ENCODE measurements around the gene CETN3. TPM values are rescaled to one million over a fixed set of nuclear protein-coding genes. Genes with fewer than 3 reads are reported as not detected.

Gene CETN3
- total and polyA plus RNA-seq, 9 of the 15 experiments (the other 6 are each of a cell fraction or from before 2014, with no cell fraction given), result 43.3 to 113 (median 82.4) TPM

- TF ChIP-seq NR2C1 (IDR thresholded peaks at IDR 0.05), result no peak
- TF ChIP-seq NR2C1 (tag; IDR thresholded peaks at IDR 0.05), result peak; percentile 3; the same call in 1 of the 2 replicates
- TF ChIP-seq ZNF668 (CRISPR knock-in tag; IDR thresholded peaks at IDR 0.05), result no peak
- TF ChIP-seq LCOR (CRISPR knock-in tag; IDR thresholded peaks at IDR 0.05), result peak; percentile 87
- no peak for TF ChIP-seq SRSF7 (optimal IDR thresholded peaks at IDR 0.05; ENCODE audit: low read depth, low read length)
- no peak for TF ChIP-seq CHD1 (IDR thresholded peaks at IDR 0.05; ENCODE audit: low read length)
- peak; percentile 98 for TF ChIP-seq NFRKB (IDR thresholded peaks at IDR 0.05; ENCODE audit: low read depth)
- TF ChIP-seq ZBED1 (IDR thresholded peaks at IDR 0.05), result peak; percentile 11; the same call in 1 of the 2 replicates
- no peak for TF ChIP-seq SAFB (IDR thresholded peaks at IDR 0.05; ENCODE audit: borderline replicate concordance, low read depth, low read length)
- TF ChIP-seq HDAC1 (IDR thresholded peaks at IDR 0.05), result peak; percentile 47 to 49; a peak in 2 of 4 replicates
- TF ChIP-seq ZBTB7A (IDR thresholded peaks at IDR 0.05; ENCODE audit: borderline replicate concordance, control insufficient read depth, low read depth, low read length), result peak; percentile 82; the same call in 1 of the 2 replicates
- TF ChIP-seq ZNF24 (IDR thresholded peaks at IDR 0.05), result 0 out of 2 replicates have a peak, but pooled peaks have one; percentile 5
- TF ChIP-seq DPF2 (IDR thresholded peaks at IDR 0.05), result peak; percentile 48; the same call in 1 of the 2 replicates
- no peak for TF ChIP-seq PTRF (tag; IDR thresholded peaks at IDR 0.05)
- TF ChIP-seq MNT (conservative IDR thresholded peaks at IDR 0.05), result peak; percentile 59 to 70; a peak in 1 of 4 replicates
- TF ChIP-seq PHB2 (IDR thresholded peaks at IDR 0.05; ENCODE audit: low read depth), result no peak
- no peak for TF ChIP-seq MECOM (CRISPR knock-in tag; IDR thresholded peaks at IDR 0.05)
- TF ChIP-seq SETDB1 (IDR thresholded peaks at IDR 0.05; ENCODE audit: low read length), result no peak
- TF ChIP-seq STAT5B (CRISPR knock-in tag; IDR thresholded peaks at IDR 0.05), result no peak
- peak; percentile 61 to 71; a peak in 3 of 4 replicates for TF ChIP-seq MLLT1 (IDR thresholded peaks at IDR 0.05)
- no peak for TF ChIP-seq PHB (CRISPR knock-in tag; IDR thresholded peaks at IDR 0.05)
- no peak for TF ChIP-seq MTA2 (IDR thresholded peaks at IDR 0.05; ENCODE audit: low read depth)
- TF ChIP-seq MLX (CRISPR knock-in tag; conservative IDR thresholded peaks at IDR 0.05), result no peak; a peak in 1 of 4 replicates
Measured at GRCh38 chr5:90409318-90410177, at the start of gene CETN3 (continued).

Measured in K562 (cell line).